Renal cortical epithelial cell (primary cell): ENCODE measurements around the gene DISP1. TPM values are rescaled to one million over a fixed set of nuclear protein-coding genes. Genes with fewer than 3 reads are reported as not detected.

Experiments
- DNase-seq: peaks from one replicate; pipeline ENCODE4 v3.0.0-alpha.2; 2011; ENCODE audit warnings: low read depth
- total RNA-seq: library from RNA; depleted of rRNA; stranded (reverse); fragments of >200 nt; gene quantifications from 2 replicates; pipeline ENCODE4 v1.2.3, GENCODE V29; 2014

Gene DISP1
- total RNA-seq, 1 donor from 2014 or later = 13.5 TPM

DNA sequence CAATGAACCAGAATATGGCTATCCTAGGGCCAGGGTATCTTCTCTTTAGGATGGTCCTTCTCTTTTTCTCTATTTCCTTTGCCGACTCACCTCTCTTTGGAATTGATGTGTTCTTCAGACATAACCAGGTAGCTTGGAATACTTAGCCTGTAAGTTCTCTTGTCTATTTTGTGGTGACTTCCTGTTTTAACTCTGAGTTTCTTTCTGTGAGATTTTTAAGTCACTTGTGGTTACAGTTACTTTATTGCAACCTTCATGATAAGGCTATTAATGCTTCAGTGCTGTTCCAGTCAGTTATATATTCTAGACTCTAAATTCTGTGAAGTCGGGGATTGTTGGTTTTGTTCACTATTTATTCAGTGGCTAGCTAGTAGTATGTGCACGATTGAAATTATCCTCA lies 46.2 kb downstream of the DISP1 start:
- DNase-seq = no peak

Other genes with a start within 250 kb of the DISP1 start
- 10.6 and 11.0 TPM in 2 replicates for gene TAF1A, start 225.1 kb upstream of the DISP1 start, total RNA-seq
- 21.0 and 53.4 TPM in 2 replicates for gene MIA3, start 196.9 kb upstream of the DISP1 start, total RNA-seq
- gene AIDA, start 102.5 kb upstream of the DISP1 start, total RNA-seq = 65.3 and 122 TPM in 2 replicates
- gene BROX, start 102.5 kb upstream of the DISP1 start, total RNA-seq = 75.5 and 76.3 TPM in 2 replicates
- not detected in 2 replicates for gene FAM177B, start 77.8 kb upstream of the DISP1 start, total RNA-seq